ENCODE data around the gene FHL5. TPM values are rescaled to one million over a fixed set of nuclear protein-coding genes. Genes with fewer than 3 reads are reported as not detected.

FHL5 gene
- total RNA-seq, 1 experiment from 2014 or later = not detected

- ATAC-seq = no peak
- H3K27me3 ChIP-seq (ENCODE audit: low read length) = no peaks in the 10 kb centered on the region
These were observed 48.5 kb downstream of the FHL5 start for GRCh38 chr6:96611342-96611991.

GRCh38 chr6:96613291-96613999 is 50.5 kb downstream of the FHL5 start:
- H3K4me1 ChIP-seq (ENCODE audit: insufficient read depth, low read length) = no peaks in the 10 kb centered on the region
- DNase-seq (no peak), ATAC-seq (no peak)
- no peak overlapping the region for H3K27ac ChIP-seq (ENCODE audit: low read length)
- POLR2A ChIA-PET (ENCODE audit: unreplicated experiment) = no interaction called here
- no peak overlapping the region for H2AFZ ChIP-seq (ENCODE audit: low read length)
- BruUV-seq (replicated peaks) = no TSS peak
- H3K79me2 ChIP-seq (ENCODE audit: low read length) = no peaks in the 10 kb centered on the region
- H3K4me3 ChIP-seq (ENCODE audit: low read length) = no peak overlapping the region
- CTCF ChIA-PET = no interaction called here
- no peak overlapping the region for H3K9ac ChIP-seq (ENCODE audit: low read length)
- no peaks in the 10 kb centered on the region for H3K9me3 ChIP-seq (ENCODE audit: low read length)
- intact Hi-C loops (cut with micrococcal nuclease) = no loop called here
- TF ChIP-seq EZH2phosphoT487 (IDR thresholded peaks at IDR 0.05; ENCODE audit: borderline replicate concordance, low read length) = no peak
- TF ChIP-seq CTCF (conservative IDR thresholded peaks at IDR 0.05; ENCODE audit: low read depth, low read length) = no peak
- TF ChIP-seq EZH2 (IDR thresholded peaks at IDR 0.05; ENCODE audit: low read length, unreplicated experiment) = no peak
- H3K9me2 ChIP-seq (replicated peaks; ENCODE audit: low read length) = no peaks in the 10 kb centered on the region
- no peaks in the 10 kb centered on the region for H3K36me3 ChIP-seq (ENCODE audit: low read depth, low read length)
- H3F3A ChIP-seq (ENCODE audit: low read length, unreplicated experiment) = no peaks in the 10 kb centered on the region
- no peaks in the 10 kb centered on the region for H4K20me1 ChIP-seq (ENCODE audit: low read length)
- no peak overlapping the region for H3K4me2 ChIP-seq (ENCODE audit: low read length)
- H3K27me3 ChIP-seq (ENCODE audit: low read length) = peaks cover 7% of the 10 kb centered on the region

More at GRCh38 chr6:96611342-96611991, 48.5 kb downstream of the FHL5 start:
- no TSS peak for BruUV-seq (replicated peaks)
- H3K9me3 ChIP-seq (ENCODE audit: low read length) = no peaks in the 10 kb centered on the region
- no peaks in the 10 kb centered on the region for H3K36me3 ChIP-seq (ENCODE audit: low read depth, low read length)
- TF ChIP-seq EZH2 (IDR thresholded peaks at IDR 0.05; ENCODE audit: low read length, unreplicated experiment) (no peak), CTCF (conservative IDR thresholded peaks at IDR 0.05; ENCODE audit: low read depth, low read length) (no peak), EZH2phosphoT487 (IDR thresholded peaks at IDR 0.05; ENCODE audit: borderline replicate concordance, low read length) (no peak)
- no peaks in the 10 kb centered on the region for H3F3A ChIP-seq (ENCODE audit: low read length, unreplicated experiment)
- no peak overlapping the region for H2AFZ ChIP-seq (ENCODE audit: low read length)
- CTCF ChIA-PET = no interaction called here
- no peaks in the 10 kb centered on the region for H3K4me1 ChIP-seq (ENCODE audit: insufficient read depth, low read length)
- intact Hi-C loops (cut with micrococcal nuclease) = no loop called here
- no peak overlapping the region for H3K27ac ChIP-seq (ENCODE audit: low read length)
- H3K4me2 ChIP-seq (ENCODE audit: low read length) = no peak overlapping the region
- no peak overlapping the region for H3K4me3 ChIP-seq (ENCODE audit: low read length)
- no peak overlapping the region for H3K9ac ChIP-seq (ENCODE audit: low read length)
- no peak for DNase-seq
- POLR2A ChIA-PET (ENCODE audit: unreplicated experiment) = no interaction called here
- no peaks in the 10 kb centered on the region for H3K79me2 ChIP-seq (ENCODE audit: low read length)
- no peaks in the 10 kb centered on the region for H4K20me1 ChIP-seq (ENCODE audit: low read length)
- H3K9me2 ChIP-seq (replicated peaks; ENCODE audit: low read length) = no peaks in the 10 kb centered on the region

GRCh38 chr6:96620851-96621250 is 57.9 kb downstream of the FHL5 start:
- no peaks in the 10 kb centered on the region for H4K20me1 ChIP-seq (ENCODE audit: low read length)
- no peaks in the 10 kb centered on the region for H3K79me2 ChIP-seq (ENCODE audit: low read length)
- H3K9me3 ChIP-seq (ENCODE audit: low read length) = no peaks in the 10 kb centered on the region
- no peak overlapping the region for H3K4me2 ChIP-seq (ENCODE audit: low read length)
- no peaks in the 10 kb centered on the region for H3K4me1 ChIP-seq (ENCODE audit: insufficient read depth, low read length)
- no peaks in the 10 kb centered on the region for H3K36me3 ChIP-seq (ENCODE audit: low read depth, low read length)
- H3K27ac ChIP-seq (ENCODE audit: low read length) = no peak overlapping the region
- ATAC-seq = no peak
- no peak overlapping the region for H3K4me3 ChIP-seq (ENCODE audit: low read length)
- POLR2A ChIA-PET (ENCODE audit: unreplicated experiment) = no interaction called here
- no peaks in the 10 kb centered on the region for H3F3A ChIP-seq (ENCODE audit: low read length, unreplicated experiment)
- no peak overlapping the region for H2AFZ ChIP-seq (ENCODE audit: low read length)
- H3K9ac ChIP-seq (ENCODE audit: low read length) = no peak overlapping the region
- H3K9me2 ChIP-seq (replicated peaks; ENCODE audit: low read length) = no peaks in the 10 kb centered on the region
- no TSS peak for BruUV-seq (replicated peaks)
- no peak for DNase-seq
- no peak for TF ChIP-seq EZH2phosphoT487 (IDR thresholded peaks at IDR 0.05; ENCODE audit: borderline replicate concordance, low read length)
- TF ChIP-seq EZH2 (IDR thresholded peaks at IDR 0.05; ENCODE audit: low read length, unreplicated experiment) = no peak
- TF ChIP-seq CTCF (conservative IDR thresholded peaks at IDR 0.05; ENCODE audit: low read depth, low read length) = no peak
- H3K27me3 ChIP-seq (ENCODE audit: low read length) = peaks cover 32% of the 10 kb centered on the region
- CTCF ChIA-PET = no interaction called here
- intact Hi-C loops (cut with micrococcal nuclease) = no loop called here
